ENCODE measurements around the gene MZT2A. TPM values are rescaled to one million over a fixed set of nuclear protein-coding genes. Genes with fewer than 3 reads are reported as not detected.
"Not testable (repeated sequence)": the region's sequence is repeated elsewhere in the genome, so short reads cannot be mapped to it uniquely, and the experiment has no call there.

The MZT2A gene
- polyA plus RNA-seq, 2 donors: 109 to 116 TPM

- H3K4me3 ChIP-seq (ENCODE audit: low read depth in 1 of 2, low read length in 2 of 2); H3K27ac ChIP-seq (ENCODE audit: low read depth in 2 of 2, low read length in 1 of 2); H3K4me1 ChIP-seq (ENCODE audit: control insufficient read depth in 2 of 2, insufficient read depth in 2 of 2, low read length in 1 of 2); H3K9me3 ChIP-seq (ENCODE audit: control insufficient read depth in 2 of 2, insufficient read depth in 1 of 2, low read depth in 1 of 2, low read length in 1 of 2); H3K36me3 ChIP-seq (ENCODE audit: control insufficient read depth in 2 of 2, insufficient read depth in 2 of 2, low read length in 1 of 2); H3K27me3 ChIP-seq (ENCODE audit: control insufficient read depth in 1 of 2, insufficient read depth in 2 of 2, low read length in 2 of 2): not testable (repeated sequence)
- WGBS, 2 donors: 93% methylated on average over 19 of the region's 19 CpGs
Measured at GRCh38 chr2:131482506-131483155, 9.6 kb downstream of the MZT2A start.

DNA sequence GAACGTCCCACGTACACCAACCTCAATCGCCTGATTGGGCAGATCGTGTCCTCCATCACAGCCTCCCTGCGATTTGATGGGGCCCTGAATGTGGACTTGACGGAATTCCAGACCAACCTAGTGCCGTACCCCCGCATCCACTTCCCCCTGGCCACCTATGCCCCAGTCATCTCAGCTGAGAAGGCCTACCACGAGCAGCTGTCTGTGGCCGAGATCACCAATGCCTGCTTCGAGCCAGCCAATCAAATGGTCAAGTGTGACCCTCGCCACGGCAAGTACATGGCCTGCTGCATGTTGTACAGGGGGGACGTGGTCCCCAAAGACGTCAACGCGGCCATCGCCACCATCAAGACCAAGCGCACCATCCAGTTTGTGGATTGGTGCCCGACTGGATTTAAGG, 11.8 kb downstream of the MZT2A start:
- not testable (repeated sequence) for H3K36me3 ChIP-seq (ENCODE audit: control insufficient read depth in 2 of 2, insufficient read depth in 2 of 2, low read length in 1 of 2); H3K9me3 ChIP-seq (ENCODE audit: control insufficient read depth in 2 of 2, insufficient read depth in 1 of 2, low read depth in 1 of 2, low read length in 1 of 2); H3K4me3 ChIP-seq (ENCODE audit: low read depth in 1 of 2, low read length in 2 of 2); H3K27ac ChIP-seq (ENCODE audit: low read depth in 2 of 2, low read length in 1 of 2); H3K27me3 ChIP-seq (ENCODE audit: control insufficient read depth in 1 of 2, insufficient read depth in 2 of 2, low read length in 2 of 2); H3K4me1 ChIP-seq (ENCODE audit: control insufficient read depth in 2 of 2, insufficient read depth in 2 of 2, low read length in 1 of 2)
- 97 to 99% methylated on average over 16 to 20 of the region's 20 CpGs for WGBS, 2 donors

DNA sequence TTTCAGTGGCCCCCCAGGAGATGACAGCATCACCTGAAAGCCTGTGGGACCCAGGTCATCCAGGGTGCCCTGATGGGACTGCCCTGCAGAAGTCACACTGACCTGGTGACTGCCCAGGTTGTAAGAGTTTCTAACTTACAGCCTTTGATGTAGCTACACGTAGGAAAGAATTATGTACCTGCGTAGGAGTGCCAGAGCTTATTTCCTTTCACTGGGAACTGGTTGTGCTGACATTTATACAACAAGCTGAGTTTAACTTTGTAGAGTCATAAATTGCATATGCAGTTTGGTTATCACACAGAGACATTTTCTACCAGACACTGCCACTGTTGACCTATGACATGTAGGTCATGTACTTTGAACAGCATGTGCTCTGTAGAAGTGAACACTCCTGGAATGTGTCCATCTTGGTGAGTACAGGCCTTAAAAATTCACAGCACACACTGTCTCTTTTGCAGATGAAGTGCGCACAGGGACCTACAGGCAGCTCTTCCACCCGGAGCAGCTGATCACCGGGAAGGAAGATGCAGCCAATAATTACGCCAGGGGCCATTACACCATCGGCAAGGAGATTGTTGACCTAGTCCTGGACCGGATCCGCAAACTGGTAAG, 13.2 kb downstream of the MZT2A start:
- not testable (repeated sequence) for H3K27me3 ChIP-seq (ENCODE audit: control insufficient read depth in 1 of 2, insufficient read depth in 2 of 2, low read length in 2 of 2); H3K4me1 ChIP-seq (ENCODE audit: control insufficient read depth in 2 of 2, insufficient read depth in 2 of 2, low read length in 1 of 2); H3K4me3 ChIP-seq (ENCODE audit: low read depth in 1 of 2, low read length in 2 of 2); H3K36me3 ChIP-seq (ENCODE audit: control insufficient read depth in 2 of 2, insufficient read depth in 2 of 2, low read length in 1 of 2); H3K9me3 ChIP-seq (ENCODE audit: control insufficient read depth in 2 of 2, insufficient read depth in 1 of 2, low read depth in 1 of 2, low read length in 1 of 2); H3K27ac ChIP-seq (ENCODE audit: low read depth in 2 of 2, low read length in 1 of 2)
- 88 to 95% methylated on average over 9 of the region's 9 CpGs for WGBS, 2 donors

DNA sequence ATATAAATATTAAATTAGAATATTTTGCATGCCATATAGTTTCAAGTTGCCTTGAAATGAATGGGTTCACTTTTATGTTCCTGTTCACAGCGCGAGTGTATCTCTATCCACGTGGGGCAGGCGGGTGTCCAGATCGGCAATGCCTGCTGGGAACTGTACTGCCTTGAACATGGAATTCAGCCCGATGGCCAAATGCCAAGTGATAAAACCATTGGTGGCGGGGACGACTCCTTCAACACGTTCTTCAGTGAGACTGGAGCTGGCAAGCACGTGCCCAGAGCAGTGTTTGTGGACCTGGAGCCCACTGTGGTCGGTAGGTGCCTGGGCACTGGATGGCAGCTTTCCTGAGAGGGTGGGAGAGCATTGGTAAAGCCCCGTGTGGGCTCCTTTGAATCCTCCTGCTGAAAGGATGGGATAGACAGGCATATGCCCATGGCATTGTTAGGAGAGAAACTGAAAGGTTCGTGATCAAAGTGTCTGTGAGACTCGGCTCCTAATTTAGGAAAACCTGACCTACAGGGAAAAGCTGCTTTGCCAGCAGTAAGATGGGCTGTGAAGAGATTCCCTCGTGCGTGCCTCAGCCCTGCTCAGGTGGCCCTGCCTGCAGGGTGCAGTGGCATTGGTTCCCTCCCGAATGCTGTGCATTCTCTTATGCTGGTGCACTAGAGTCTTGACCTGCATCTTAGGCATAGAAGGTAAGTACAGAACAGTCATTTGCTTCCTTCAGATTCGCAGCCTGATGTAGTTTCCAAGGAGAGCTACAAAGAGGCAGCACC, 13.9 kb downstream of the MZT2A start:
- H3K4me1 ChIP-seq (ENCODE audit: control insufficient read depth in 2 of 2, insufficient read depth in 2 of 2, low read length in 1 of 2); H3K4me3 ChIP-seq (ENCODE audit: low read depth in 1 of 2, low read length in 2 of 2); H3K27ac ChIP-seq (ENCODE audit: low read depth in 2 of 2, low read length in 1 of 2); H3K36me3 ChIP-seq (ENCODE audit: control insufficient read depth in 2 of 2, insufficient read depth in 2 of 2, low read length in 1 of 2); H3K27me3 ChIP-seq (ENCODE audit: control insufficient read depth in 1 of 2, insufficient read depth in 2 of 2, low read length in 2 of 2); H3K9me3 ChIP-seq (ENCODE audit: control insufficient read depth in 2 of 2, insufficient read depth in 1 of 2, low read depth in 1 of 2, low read length in 1 of 2): not testable (repeated sequence)
- 81 to 92% methylated on average over 15 to 16 of the region's 18 CpGs for whole genome bisulfite sequencing, 2 donors

DNA sequence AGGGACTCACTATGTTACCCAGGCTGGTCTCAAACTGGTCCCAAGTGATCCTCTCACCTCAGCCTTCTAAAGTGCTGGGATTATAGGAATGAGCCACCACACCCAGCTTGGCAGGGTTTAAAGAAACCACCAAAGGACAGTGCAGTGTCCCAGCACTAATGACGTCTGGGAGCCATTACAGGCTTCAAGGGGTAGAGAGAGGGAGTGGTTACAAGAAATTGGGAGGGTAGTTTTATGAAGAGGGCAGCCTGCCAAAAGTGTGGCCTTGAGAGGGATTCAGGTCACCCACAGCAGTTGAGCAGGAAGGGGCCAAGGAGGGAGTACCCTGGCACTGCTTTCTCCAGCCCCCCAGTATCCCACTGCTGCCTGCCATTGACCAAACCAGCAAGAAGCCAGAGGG, 15.0 kb downstream of the MZT2A start:
- H3K27ac ChIP-seq (ENCODE audit: low read depth in 2 of 2, low read length in 1 of 2); H3K27me3 ChIP-seq (ENCODE audit: control insufficient read depth in 1 of 2, insufficient read depth in 2 of 2, low read length in 2 of 2); H3K36me3 ChIP-seq (ENCODE audit: control insufficient read depth in 2 of 2, insufficient read depth in 2 of 2, low read length in 1 of 2); H3K9me3 ChIP-seq (ENCODE audit: control insufficient read depth in 2 of 2, insufficient read depth in 1 of 2, low read depth in 1 of 2, low read length in 1 of 2); H3K4me1 ChIP-seq (ENCODE audit: control insufficient read depth in 2 of 2, insufficient read depth in 2 of 2, low read length in 1 of 2); H3K4me3 ChIP-seq (ENCODE audit: low read depth in 1 of 2, low read length in 2 of 2): not testable (repeated sequence)
- WGBS, 2 donors: 54 to 82% methylated on average over 1 of the region's 1 CpG

DNA sequence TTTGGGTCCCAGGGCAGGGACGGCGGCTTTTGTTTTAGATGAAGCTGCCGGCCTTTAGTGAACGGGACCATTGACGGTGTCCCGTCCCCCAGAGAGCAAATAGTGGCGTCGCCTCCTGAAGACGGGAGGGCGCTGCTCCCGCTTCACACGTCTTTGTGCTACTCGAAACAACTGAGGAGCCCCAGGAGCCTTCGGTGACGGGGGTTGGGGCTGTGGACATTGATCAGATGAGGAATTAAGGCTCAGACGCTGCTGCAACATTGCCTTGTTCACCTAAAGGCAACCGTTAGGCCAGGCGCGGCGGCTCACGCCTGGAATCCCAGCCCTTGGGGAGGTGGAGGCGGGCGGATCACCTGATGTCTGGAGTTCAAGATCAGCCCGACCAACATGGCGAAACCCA, 15.8 kb downstream of the MZT2A start:
- not testable (repeated sequence) for H3K27ac ChIP-seq (ENCODE audit: low read depth in 2 of 2, low read length in 1 of 2); H3K4me3 ChIP-seq (ENCODE audit: low read depth in 1 of 2, low read length in 2 of 2); H3K4me1 ChIP-seq (ENCODE audit: control insufficient read depth in 2 of 2, insufficient read depth in 2 of 2, low read length in 1 of 2); H3K27me3 ChIP-seq (ENCODE audit: control insufficient read depth in 1 of 2, insufficient read depth in 2 of 2, low read length in 2 of 2); H3K36me3 ChIP-seq (ENCODE audit: control insufficient read depth in 2 of 2, insufficient read depth in 2 of 2, low read length in 1 of 2); H3K9me3 ChIP-seq (ENCODE audit: control insufficient read depth in 2 of 2, insufficient read depth in 1 of 2, low read depth in 1 of 2, low read length in 1 of 2)
- 98% methylated on average over 25 of the region's 25 CpGs for WGBS, 2 donors

DNA sequence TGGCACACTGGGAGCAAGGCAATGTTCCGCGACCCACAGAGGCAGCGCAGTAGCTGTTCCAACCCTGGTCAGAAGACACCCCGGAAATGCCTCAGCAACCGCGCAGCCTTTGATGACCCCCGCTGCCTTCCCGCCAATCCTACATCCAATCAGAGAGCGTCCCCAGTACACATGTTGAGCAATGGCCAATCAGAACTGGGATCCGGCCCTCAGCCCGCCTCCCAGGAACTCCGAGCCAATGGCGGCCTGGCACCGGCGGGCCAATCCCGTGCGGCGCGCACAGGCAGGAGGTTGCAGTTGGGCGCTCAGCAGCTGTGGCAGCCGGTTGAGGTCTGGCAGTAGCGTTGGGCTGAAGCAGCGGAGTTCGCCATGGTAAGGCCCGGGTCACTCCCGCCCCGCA, 16.4 kb downstream of the MZT2A start, which contains the start of gene TUBA3D:
Gene TUBA3D (plus strand): TSS at position 289 of the 400 bp plus-strand sequence. CDS start 81 bp downstream, at position 370.
- H3K9me3 ChIP-seq (ENCODE audit: control insufficient read depth in 2 of 2, insufficient read depth in 1 of 2, low read depth in 1 of 2, low read length in 1 of 2): peaks cover 0 to 3% of the 10 kb centered on the region in 2 donors
- no peaks in the 10 kb centered on the region for H3K4me1 ChIP-seq (ENCODE audit: control insufficient read depth in 2 of 2, insufficient read depth in 2 of 2, low read length in 1 of 2)
- H3K27me3 ChIP-seq (ENCODE audit: control insufficient read depth in 1 of 2, insufficient read depth in 2 of 2, low read length in 2 of 2): no peaks in the 10 kb centered on the region
- no peak within 1 kb of the TSS for H3K27ac ChIP-seq (ENCODE audit: low read depth in 2 of 2, low read length in 1 of 2)
- 94 to 96% methylated on average over 27 of the region's 27 CpGs for WGBS, 2 donors
- no peak within 1 kb of the TSS for H3K4me3 ChIP-seq (ENCODE audit: low read depth in 1 of 2, low read length in 2 of 2)
- peaks cover 0 to 2% of the 10 kb centered on the region in 2 donors for H3K36me3 ChIP-seq (ENCODE audit: control insufficient read depth in 2 of 2, insufficient read depth in 2 of 2, low read length in 1 of 2)

DNA sequence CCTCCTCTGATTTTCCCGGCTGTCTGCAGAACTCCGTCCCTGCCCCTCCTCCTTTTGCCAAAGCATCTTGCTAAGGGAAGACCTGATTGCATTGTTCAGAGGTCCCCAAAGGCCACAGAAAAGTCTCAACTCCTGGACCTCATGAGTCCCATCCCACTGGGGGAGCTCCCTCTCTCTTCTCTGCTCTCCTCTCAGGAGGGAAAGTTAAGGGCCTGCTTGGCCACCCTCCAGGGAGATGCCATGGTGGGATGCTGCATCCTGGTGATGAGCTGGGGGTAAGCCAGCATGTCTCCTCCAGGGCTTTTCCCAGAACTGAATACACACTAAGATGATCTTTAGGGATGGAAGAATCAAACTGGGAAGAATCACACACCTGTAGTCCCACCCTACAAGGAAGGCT, 18.9 kb downstream of the MZT2A start:
- not testable (repeated sequence) for H3K27ac ChIP-seq (ENCODE audit: low read depth in 2 of 2, low read length in 1 of 2); H3K27me3 ChIP-seq (ENCODE audit: control insufficient read depth in 1 of 2, insufficient read depth in 2 of 2, low read length in 2 of 2); H3K9me3 ChIP-seq (ENCODE audit: control insufficient read depth in 2 of 2, insufficient read depth in 1 of 2, low read depth in 1 of 2, low read length in 1 of 2); H3K4me3 ChIP-seq (ENCODE audit: low read depth in 1 of 2, low read length in 2 of 2); H3K4me1 ChIP-seq (ENCODE audit: control insufficient read depth in 2 of 2, insufficient read depth in 2 of 2, low read length in 1 of 2); H3K36me3 ChIP-seq (ENCODE audit: control insufficient read depth in 2 of 2, insufficient read depth in 2 of 2, low read length in 1 of 2)
- WGBS, 2 donors: 91 to 94% methylated on average over 2 of the region's 2 CpGs

DNA sequence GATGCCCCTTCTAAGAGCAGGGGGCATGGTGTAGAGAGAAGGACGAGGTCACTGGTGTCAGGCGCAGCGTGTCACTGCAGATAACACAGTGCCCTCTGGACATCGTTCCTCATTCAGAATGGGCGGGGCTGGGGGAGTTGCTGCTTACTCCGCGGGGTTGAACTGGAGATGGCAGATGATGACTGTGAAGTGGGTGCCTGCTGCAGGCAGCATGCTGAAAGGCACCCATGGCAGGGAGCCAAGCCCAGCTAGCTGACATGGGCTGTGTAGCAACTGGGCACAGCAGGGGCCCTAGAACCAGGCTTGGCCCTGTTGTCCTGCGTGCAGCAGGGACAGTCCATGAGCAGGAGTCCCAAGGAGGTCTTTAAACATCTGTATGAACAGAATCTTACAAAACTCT, 20.6 kb downstream of the MZT2A start:
- not testable (repeated sequence) for H3K9me3 ChIP-seq (ENCODE audit: control insufficient read depth in 2 of 2, insufficient read depth in 1 of 2, low read depth in 1 of 2, low read length in 1 of 2); H3K27me3 ChIP-seq (ENCODE audit: control insufficient read depth in 1 of 2, insufficient read depth in 2 of 2, low read length in 2 of 2); H3K36me3 ChIP-seq (ENCODE audit: control insufficient read depth in 2 of 2, insufficient read depth in 2 of 2, low read length in 1 of 2); H3K4me3 ChIP-seq (ENCODE audit: low read depth in 1 of 2, low read length in 2 of 2); H3K4me1 ChIP-seq (ENCODE audit: control insufficient read depth in 2 of 2, insufficient read depth in 2 of 2, low read length in 1 of 2); H3K27ac ChIP-seq (ENCODE audit: low read depth in 2 of 2, low read length in 1 of 2)
- 75 to 76% methylated on average over 3 to 5 of the region's 8 CpGs for WGBS, 2 donors

DNA sequence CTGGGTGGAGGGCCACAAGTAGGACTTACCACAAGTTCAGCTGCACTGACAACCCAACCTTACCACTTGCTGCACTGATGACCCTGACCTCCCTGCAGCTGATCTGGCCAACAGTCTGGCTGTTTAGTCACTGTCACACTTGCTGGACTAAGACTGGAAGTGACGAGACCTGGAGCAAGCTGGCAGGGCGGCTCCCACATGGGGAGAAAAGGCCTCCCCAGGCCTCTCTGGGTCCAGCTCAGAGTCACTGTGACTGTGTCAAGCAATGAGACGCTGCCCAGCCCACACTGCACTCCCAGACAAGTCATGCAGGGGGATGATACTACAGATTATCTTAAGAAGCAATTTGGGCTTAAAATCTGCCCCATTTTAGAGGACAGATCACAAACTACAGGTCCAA, 21.3 kb downstream of the MZT2A start:
- H3K4me3 ChIP-seq (ENCODE audit: low read depth in 1 of 2, low read length in 2 of 2); H3K27me3 ChIP-seq (ENCODE audit: control insufficient read depth in 1 of 2, insufficient read depth in 2 of 2, low read length in 2 of 2); H3K4me1 ChIP-seq (ENCODE audit: control insufficient read depth in 2 of 2, insufficient read depth in 2 of 2, low read length in 1 of 2); H3K27ac ChIP-seq (ENCODE audit: low read depth in 2 of 2, low read length in 1 of 2); H3K36me3 ChIP-seq (ENCODE audit: control insufficient read depth in 2 of 2, insufficient read depth in 2 of 2, low read length in 1 of 2); H3K9me3 ChIP-seq (ENCODE audit: control insufficient read depth in 2 of 2, insufficient read depth in 1 of 2, low read depth in 1 of 2, low read length in 1 of 2): not testable (repeated sequence)
- 92 to 93% methylated on average over 2 to 3 of the region's 3 CpGs for WGBS, 2 donors

All from esophagus (tissue), 2 donors.